LNCaP clone FGC (cell line): Measurements from ENCODE around the gene RAB33B.
A peak's percentile ranks its signal among the peaks of the same experiment; 100 is the strongest.

Experiments
- DNase-seq: peaks from one replicate; pipeline ENCODE4 v3.0.0-alpha.2; 2011; ENCODE audit warnings: low read depth
- H3K4me3 ChIP-seq: 2 replicates; pipeline ENCODE4 v1.5.1; 2011; ENCODE audit warnings: mild to moderate bottlenecking, low read depth, low read length, control low read depth
- CTCF ChIP-seq: IDR thresholded peaks from 2 replicates; pipeline ENCODE4 v1.5.1; 2012; ENCODE audit warnings: mild to moderate bottlenecking; ENCODE audit not compliant: control insufficient read depth, insufficient read depth; ENCODE audit errors: extremely low read depth

Gene RAB33B

GRCh38 chr4:139503622-139504166, 49.8 kb downstream of the RAB33B start:
- TF ChIP-seq CTCF = no peak
- DNase-seq = no peak
- H3K4me3 ChIP-seq = no peak overlapping the region

- no peak for TF ChIP-seq CTCF
- DNase-seq = no peak
- H3K4me3 ChIP-seq = no peak overlapping the region
These were observed 52.9 kb downstream of the RAB33B start for GRCh38 chr4:139506774-139507173.

DNA sequence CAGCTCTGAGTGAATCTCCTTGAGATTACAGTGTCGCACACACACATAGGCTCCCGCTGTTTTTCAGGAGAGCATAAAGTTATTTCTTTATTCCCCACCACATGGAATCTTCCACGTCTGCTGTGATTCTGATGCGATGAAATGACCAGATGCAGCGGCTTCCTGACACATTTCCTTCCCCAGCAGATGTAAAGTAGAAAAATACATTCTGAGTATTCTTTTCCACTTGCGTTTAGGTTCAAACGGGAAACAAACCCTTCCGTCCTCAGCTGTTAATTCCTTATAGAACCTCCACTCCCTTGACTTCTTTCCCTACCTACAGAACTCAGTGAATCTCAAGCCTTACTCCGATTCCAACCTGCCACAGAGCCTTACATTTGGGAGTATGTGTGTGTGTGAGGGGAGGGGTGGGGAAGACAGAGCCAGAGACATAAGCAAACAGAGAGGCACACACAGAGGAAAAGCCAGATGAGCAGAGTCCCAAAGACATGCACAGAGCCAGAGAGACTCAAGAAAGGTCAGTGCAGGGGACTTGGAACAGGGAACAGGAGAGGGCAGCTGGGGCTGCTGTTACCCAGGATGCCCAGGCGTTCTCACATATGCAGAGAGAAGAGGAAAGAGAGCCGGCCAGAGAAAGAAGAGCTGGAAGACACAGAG, 54.8 kb downstream of the RAB33B start:
- no peak overlapping the region for H3K4me3 ChIP-seq
- DNase-seq = peak; percentile 69
- no peak for TF ChIP-seq CTCF

- TF ChIP-seq CTCF = peak; percentile 67
- no peak for DNase-seq
- H3K4me3 ChIP-seq = no peak overlapping the region
These were observed 55.9 kb downstream of the RAB33B start for GRCh38 chr4:139509727-139510410.

GRCh38 chr4:139511320-139511719, 57.4 kb downstream of the RAB33B start:
- no peak for TF ChIP-seq CTCF
- no peak for DNase-seq
- H3K4me3 ChIP-seq = no peak overlapping the region

- H3K4me3 ChIP-seq = no peak overlapping the region
- TF ChIP-seq CTCF = no peak
- no peak for DNase-seq
These were observed 60.6 kb downstream of the RAB33B start for GRCh38 chr4:139514382-139515059.
